Liver (tissue), 3 donors: ENCODE results near the gene DNAH10.

Experiments
- GABPA ChIP-seq, 2 donors: IDR thresholded peaks in 1 of 2; conservative IDR thresholded peaks in 1 of 2; 2 replicates each; pipeline ENCODE4 v1.6.1; 2016; ENCODE audit warnings: antibody characterized with exemption in 2 of 2, mild to moderate bottlenecking in 1 of 2, moderate library complexity in 1 of 2
- JUND ChIP-seq, 2 donors: IDR thresholded peaks; 2 replicates each; pipeline ENCODE4 v1.6.1; 2016; ENCODE audit warnings: antibody characterized with exemption in 2 of 2
- RAD21 ChIP-seq, 2 donors: IDR thresholded peaks; 2 replicates each; pipeline ENCODE4 v1.6.1; 2016; ENCODE audit warnings: antibody characterized with exemption in 2 of 2, mild to moderate bottlenecking in 2 of 2
- SP1 ChIP-seq: IDR thresholded peaks from 2 replicates; pipeline ENCODE4 v1.6.1; 2018; ENCODE audit warnings: antibody characterized with exemption, mild to moderate bottlenecking
- TAF1 ChIP-seq: conservative IDR thresholded peaks from 2 replicates; pipeline ENCODE4 v1.6.1; 2016; ENCODE audit warnings: antibody characterized with exemption, mild to moderate bottlenecking
- YY1 ChIP-seq: IDR thresholded peaks from 2 replicates; pipeline ENCODE4 v1.6.1; 2016; ENCODE audit warnings: antibody characterized with exemption, mild to moderate bottlenecking
- TF ChIP-seq, protein P1 (sequence below): fragments of 150-350 bp; IDR thresholded peaks from 2 replicates; pipeline ENCODE4 v1.5.1; 2017; ENCODE audit warnings: improper control_type of control experiment, low read depth, low read length; ENCODE audit not compliant: missing input control
- TF ChIP-seq, protein P2 (sequence below): IDR thresholded peaks from 2 replicates; pipeline ENCODE4 v1.6.1; 2016; ENCODE audit warnings: antibody characterized with exemption
- TF ChIP-seq, protein P3 (sequence below): IDR thresholded peaks from 2 replicates; pipeline ENCODE4 v1.6.1; 2016; ENCODE audit warnings: antibody characterized with exemption
- TF ChIP-seq, protein P4 (sequence below): IDR thresholded peaks from 2 replicates; pipeline ENCODE4 v1.6.1; 2016; ENCODE audit warnings: antibody characterized with exemption, mild to moderate bottlenecking
- TF ChIP-seq, protein P5 (sequence below): IDR thresholded peaks from 2 replicates; pipeline ENCODE4 v1.6.1; 2016; ENCODE audit warnings: antibody characterized with exemption
- donor health status: healthy.
- donor health status: healthy.

DNA sequence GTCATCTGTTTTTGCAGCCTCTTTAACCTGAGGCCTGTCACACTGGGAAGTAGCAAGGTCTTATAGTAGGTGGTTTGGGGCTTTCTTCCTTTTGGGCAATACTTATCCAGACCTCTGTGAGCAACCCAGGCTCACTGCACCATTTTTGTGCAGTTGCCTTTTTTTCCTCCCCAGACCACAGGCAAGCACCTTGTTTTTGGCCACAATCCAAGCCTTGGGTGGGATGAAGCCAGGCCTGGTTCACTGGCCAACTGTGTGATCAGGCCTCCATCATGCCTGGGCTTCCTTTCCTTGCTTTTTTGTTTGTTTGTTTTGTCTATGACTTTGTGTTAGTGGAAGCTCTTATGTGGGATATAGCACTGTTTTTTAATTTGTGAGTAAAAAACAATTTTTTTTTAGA is 71.7 kb downstream of the DNAH10 start:
- TF ChIP-seq, protein P1, sequence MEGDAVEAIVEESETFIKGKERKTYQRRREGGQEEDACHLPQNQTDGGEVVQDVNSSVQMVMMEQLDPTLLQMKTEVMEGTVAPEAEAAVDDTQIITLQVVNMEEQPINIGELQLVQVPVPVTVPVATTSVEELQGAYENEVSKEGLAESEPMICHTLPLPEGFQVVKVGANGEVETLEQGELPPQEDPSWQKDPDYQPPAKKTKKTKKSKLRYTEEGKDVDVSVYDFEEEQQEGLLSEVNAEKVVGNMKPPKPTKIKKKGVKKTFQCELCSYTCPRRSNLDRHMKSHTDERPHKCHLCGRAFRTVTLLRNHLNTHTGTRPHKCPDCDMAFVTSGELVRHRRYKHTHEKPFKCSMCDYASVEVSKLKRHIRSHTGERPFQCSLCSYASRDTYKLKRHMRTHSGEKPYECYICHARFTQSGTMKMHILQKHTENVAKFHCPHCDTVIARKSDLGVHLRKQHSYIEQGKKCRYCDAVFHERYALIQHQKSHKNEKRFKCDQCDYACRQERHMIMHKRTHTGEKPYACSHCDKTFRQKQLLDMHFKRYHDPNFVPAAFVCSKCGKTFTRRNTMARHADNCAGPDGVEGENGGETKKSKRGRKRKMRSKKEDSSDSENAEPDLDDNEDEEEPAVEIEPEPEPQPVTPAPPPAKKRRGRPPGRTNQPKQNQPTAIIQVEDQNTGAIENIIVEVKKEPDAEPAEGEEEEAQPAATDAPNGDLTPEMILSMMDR = no peak
- TF ChIP-seq YY1 = no peak
- TF ChIP-seq, protein P2, sequence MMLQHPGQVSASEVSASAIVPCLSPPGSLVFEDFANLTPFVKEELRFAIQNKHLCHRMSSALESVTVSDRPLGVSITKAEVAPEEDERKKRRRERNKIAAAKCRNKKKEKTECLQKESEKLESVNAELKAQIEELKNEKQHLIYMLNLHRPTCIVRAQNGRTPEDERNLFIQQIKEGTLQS = no peak
- TF ChIP-seq, protein P3, sequence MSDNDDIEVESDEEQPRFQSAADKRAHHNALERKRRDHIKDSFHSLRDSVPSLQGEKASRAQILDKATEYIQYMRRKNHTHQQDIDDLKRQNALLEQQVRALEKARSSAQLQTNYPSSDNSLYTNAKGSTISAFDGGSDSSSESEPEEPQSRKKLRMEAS = no peak
- TF ChIP-seq JUND (IDR thresholded peaks at IDR 0.05) = no peak
- no peak for TF ChIP-seq SP1
- TF ChIP-seq, protein P4, sequence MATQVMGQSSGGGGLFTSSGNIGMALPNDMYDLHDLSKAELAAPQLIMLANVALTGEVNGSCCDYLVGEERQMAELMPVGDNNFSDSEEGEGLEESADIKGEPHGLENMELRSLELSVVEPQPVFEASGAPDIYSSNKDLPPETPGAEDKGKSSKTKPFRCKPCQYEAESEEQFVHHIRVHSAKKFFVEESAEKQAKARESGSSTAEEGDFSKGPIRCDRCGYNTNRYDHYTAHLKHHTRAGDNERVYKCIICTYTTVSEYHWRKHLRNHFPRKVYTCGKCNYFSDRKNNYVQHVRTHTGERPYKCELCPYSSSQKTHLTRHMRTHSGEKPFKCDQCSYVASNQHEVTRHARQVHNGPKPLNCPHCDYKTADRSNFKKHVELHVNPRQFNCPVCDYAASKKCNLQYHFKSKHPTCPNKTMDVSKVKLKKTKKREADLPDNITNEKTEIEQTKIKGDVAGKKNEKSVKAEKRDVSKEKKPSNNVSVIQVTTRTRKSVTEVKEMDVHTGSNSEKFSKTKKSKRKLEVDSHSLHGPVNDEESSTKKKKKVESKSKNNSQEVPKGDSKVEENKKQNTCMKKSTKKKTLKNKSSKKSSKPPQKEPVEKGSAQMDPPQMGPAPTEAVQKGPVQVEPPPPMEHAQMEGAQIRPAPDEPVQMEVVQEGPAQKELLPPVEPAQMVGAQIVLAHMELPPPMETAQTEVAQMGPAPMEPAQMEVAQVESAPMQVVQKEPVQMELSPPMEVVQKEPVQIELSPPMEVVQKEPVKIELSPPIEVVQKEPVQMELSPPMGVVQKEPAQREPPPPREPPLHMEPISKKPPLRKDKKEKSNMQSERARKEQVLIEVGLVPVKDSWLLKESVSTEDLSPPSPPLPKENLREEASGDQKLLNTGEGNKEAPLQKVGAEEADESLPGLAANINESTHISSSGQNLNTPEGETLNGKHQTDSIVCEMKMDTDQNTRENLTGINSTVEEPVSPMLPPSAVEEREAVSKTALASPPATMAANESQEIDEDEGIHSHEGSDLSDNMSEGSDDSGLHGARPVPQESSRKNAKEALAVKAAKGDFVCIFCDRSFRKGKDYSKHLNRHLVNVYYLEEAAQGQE = no peak
- TF ChIP-seq, protein P5, sequence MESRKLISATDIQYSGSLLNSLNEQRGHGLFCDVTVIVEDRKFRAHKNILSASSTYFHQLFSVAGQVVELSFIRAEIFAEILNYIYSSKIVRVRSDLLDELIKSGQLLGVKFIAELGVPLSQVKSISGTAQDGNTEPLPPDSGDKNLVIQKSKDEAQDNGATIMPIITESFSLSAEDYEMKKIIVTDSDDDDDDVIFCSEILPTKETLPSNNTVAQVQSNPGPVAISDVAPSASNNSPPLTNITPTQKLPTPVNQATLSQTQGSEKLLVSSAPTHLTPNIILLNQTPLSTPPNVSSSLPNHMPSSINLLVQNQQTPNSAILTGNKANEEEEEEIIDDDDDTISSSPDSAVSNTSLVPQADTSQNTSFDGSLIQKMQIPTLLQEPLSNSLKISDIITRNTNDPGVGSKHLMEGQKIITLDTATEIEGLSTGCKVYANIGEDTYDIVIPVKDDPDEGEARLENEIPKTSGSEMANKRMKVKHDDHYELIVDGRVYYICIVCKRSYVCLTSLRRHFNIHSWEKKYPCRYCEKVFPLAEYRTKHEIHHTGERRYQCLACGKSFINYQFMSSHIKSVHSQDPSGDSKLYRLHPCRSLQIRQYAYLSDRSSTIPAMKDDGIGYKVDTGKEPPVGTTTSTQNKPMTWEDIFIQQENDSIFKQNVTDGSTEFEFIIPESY = no peak
- no peak for TF ChIP-seq TAF1
- TF ChIP-seq GABPA (IDR thresholded peaks at IDR 0.05 in 1 of 2, conservative IDR thresholded peaks at IDR 0.05 in 1 of 2) = no peak
- no peak for TF ChIP-seq RAD21 (IDR thresholded peaks at IDR 0.05)
